ENCODE data around the gene JPH3.

JPH3 gene

DNA sequence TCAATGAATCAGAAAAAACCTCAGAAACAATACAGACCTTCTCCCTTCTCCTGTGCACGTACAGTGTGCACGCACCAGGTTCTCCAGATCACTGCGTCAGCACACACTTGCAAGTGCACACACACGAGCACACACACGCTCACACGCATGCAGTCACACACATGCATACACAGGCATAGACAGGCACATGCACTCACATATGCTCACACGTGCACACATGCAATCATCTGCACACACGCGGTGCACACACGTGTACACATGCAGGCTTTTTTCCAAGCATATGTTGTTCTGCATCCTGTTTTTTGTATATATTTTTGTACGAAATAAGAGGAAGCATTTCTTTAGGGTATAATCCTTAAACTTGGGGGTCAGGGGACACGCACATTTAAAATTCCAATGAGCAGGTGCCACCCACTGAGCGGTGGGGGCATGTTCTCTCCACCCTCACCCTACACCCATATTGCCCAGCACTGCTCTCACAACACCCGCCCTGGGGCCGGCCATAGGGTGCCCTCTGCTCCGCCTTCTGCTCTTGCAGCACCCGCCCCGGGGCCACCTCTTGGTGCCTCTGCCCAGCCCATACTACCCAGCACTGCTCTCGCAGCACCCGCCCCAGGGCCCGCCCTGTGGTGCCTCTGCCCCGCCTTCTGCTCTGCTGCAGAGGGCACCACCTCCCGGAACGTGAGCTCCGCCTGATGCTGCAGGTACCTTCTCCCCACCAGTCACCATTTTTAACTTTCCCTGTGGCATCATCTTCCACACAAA lies 142.6 kb downstream of the JPH3 start:
- DNase-seq, result no peak

DNA sequence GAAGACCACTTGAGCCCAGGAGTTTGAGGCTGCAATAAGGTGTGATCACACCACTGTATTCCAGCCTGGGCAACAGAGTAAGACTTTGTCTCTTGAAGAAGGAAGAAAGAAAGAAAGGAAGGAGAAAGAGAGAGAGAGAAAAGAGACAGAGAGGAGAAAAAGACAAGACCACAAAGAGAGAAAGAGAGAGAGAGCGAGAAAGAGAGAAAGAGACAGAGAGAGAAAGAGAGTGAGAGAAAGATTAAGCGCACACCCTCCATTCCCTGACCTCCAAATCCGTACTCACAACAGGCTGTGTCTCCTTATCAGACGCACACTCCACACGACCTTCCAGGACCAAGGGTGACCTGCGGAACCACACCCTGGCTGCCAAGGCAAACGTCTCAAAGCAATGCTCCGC lies 143.9 kb downstream of the JPH3 start:
- no peak for DNase-seq
